Measurements from ENCODE around the gene SEPTIN11. TPM values are rescaled to one million over a fixed set of nuclear protein-coding genes. Genes with fewer than 3 reads are reported as not detected.

The SEPTIN11 gene
- total and polyA plus RNA-seq, 4 donors, result 17.2 to 37.4 (median 25.1) TPM

GRCh38 chr4:76995776-76996175 is 46.2 kb downstream of the SEPTIN11 start:
- Histone ChIP-seq H3K4me1 (ENCODE audit: control insufficient read depth in 4 of 4, insufficient read depth in 4 of 4, low read length in 3 of 4) (peaks cover 0 to 2% (median 0%) of the 10 kb centered on the region in 4 donors), H3K27me3 (ENCODE audit: control insufficient read depth in 4 of 4, insufficient read depth in 4 of 4, low read length in 3 of 4) (no peaks in the 10 kb centered on the region), H3K4me3 (ENCODE audit: low read depth in 1 of 3, low read length in 3 of 3) (no peak overlapping the region), H3K9me3 (ENCODE audit: control insufficient read depth in 4 of 4, low read length in 3 of 4) (no peaks in the 10 kb centered on the region), H3K9ac (ENCODE audit: low read depth in 1 of 2, low read length in 2 of 2) (no peak overlapping the region), H3K36me3 (ENCODE audit: control insufficient read depth in 4 of 4, insufficient read depth in 3 of 4, low read depth in 1 of 4, low read length in 3 of 4) (peaks cover 0 to 17% (median 11%) of the 10 kb centered on the region in 4 donors), H3K27ac (ENCODE audit: low read depth in 1 of 2, low read length in 2 of 2) (no peak overlapping the region)
- 97% methylated on average over 1 of the region's 1 CpG for WGBS
- DNase-seq (ENCODE audit: low spot score), result no peak
- no peak for TF ChIP-seq ZBTB33 (IDR thresholded peaks at IDR 0.05)
- TF ChIP-seq TAF1 (conservative IDR thresholded peaks at IDR 0.05), result no peak
- TF ChIP-seq CTCF (IDR thresholded peaks at IDR 0.05; ENCODE audit: low read depth, low read length, missing input control), result no peak
- TF ChIP-seq RXRA (IDR thresholded peaks at IDR 0.05), result no peak
- TF ChIP-seq RAD21 (IDR thresholded peaks at IDR 0.05), result no peak
- TF ChIP-seq JUND (IDR thresholded peaks at IDR 0.05), result no peak
- no peak for TF ChIP-seq FOXA2 (IDR thresholded peaks at IDR 0.05)
- TF ChIP-seq GABPA (IDR thresholded peaks at IDR 0.05 in 1 of 2, conservative IDR thresholded peaks at IDR 0.05 in 1 of 2), result no peak
- no peak for TF ChIP-seq ATF3 (IDR thresholded peaks at IDR 0.05)
- TF ChIP-seq YY1 (IDR thresholded peaks at IDR 0.05), result no peak
- TF ChIP-seq EGR1 (IDR thresholded peaks at IDR 0.05; ENCODE audit: low read depth in 2 of 2), result no peak
- no peak for TF ChIP-seq NR2F2 (IDR thresholded peaks at IDR 0.05)
- TF ChIP-seq SP1 (IDR thresholded peaks at IDR 0.05), result no peak
- TF ChIP-seq MAX (IDR thresholded peaks at IDR 0.05), result no peak
- TF ChIP-seq HNF4A (conservative IDR thresholded peaks at IDR 0.05), result no peak
- TF ChIP-seq, protein P1, sequence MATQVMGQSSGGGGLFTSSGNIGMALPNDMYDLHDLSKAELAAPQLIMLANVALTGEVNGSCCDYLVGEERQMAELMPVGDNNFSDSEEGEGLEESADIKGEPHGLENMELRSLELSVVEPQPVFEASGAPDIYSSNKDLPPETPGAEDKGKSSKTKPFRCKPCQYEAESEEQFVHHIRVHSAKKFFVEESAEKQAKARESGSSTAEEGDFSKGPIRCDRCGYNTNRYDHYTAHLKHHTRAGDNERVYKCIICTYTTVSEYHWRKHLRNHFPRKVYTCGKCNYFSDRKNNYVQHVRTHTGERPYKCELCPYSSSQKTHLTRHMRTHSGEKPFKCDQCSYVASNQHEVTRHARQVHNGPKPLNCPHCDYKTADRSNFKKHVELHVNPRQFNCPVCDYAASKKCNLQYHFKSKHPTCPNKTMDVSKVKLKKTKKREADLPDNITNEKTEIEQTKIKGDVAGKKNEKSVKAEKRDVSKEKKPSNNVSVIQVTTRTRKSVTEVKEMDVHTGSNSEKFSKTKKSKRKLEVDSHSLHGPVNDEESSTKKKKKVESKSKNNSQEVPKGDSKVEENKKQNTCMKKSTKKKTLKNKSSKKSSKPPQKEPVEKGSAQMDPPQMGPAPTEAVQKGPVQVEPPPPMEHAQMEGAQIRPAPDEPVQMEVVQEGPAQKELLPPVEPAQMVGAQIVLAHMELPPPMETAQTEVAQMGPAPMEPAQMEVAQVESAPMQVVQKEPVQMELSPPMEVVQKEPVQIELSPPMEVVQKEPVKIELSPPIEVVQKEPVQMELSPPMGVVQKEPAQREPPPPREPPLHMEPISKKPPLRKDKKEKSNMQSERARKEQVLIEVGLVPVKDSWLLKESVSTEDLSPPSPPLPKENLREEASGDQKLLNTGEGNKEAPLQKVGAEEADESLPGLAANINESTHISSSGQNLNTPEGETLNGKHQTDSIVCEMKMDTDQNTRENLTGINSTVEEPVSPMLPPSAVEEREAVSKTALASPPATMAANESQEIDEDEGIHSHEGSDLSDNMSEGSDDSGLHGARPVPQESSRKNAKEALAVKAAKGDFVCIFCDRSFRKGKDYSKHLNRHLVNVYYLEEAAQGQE (IDR thresholded peaks at IDR 0.05), result no peak
- no peak for TF ChIP-seq HNF4G (IDR thresholded peaks at IDR 0.05)
- TF ChIP-seq FOXA1 (IDR thresholded peaks at IDR 0.05), result no peak

Measured in liver (tissue), 9 donors.